Endothelial cell of umbilical vein (primary cell): ENCODE results near the gene FOXD3. TPM values are rescaled to one million over a fixed set of nuclear protein-coding genes. Genes with fewer than 3 reads are reported as not detected.

Experiments used
- BruUV-seq: library from RNA; stranded (reverse); fragments of 400-500 nt; replicated peaks from 2 replicates; lab custom pipeline; 2021; lab: Mats Ljungman, UMichigan
- CTCF ChIA-PET: fragments of 300-600, 350-600 bp; sonication (Branson Sonifier 250); formaldehyde crosslinking; loops from one replicate; lab custom pipeline; 2021; ENCODE audit warnings: antibody characterized with exemption, inconsistent platforms; lab: Charles Lee
- POLR2A ChIA-PET: fragments of 300-600, 350-600 bp; sonication (Branson Sonifier 250); formaldehyde crosslinking; loops from one replicate; lab custom pipeline; 2021; ENCODE audit warnings: antibody characterized with exemption, inconsistent platforms; lab: Charles Lee
- DNase-seq: peaks from one replicate; pipeline ENCODE4 v3.0.0-alpha.2; 2011; ENCODE audit warnings: low read depth, low spot score
- FAIRE-seq: peaks from 2 replicates; lab custom pipeline; 2011; peaks lifted over from hg19 to GRCh38; lab: Jason Lieb, UNC
- H2AFZ ChIP-seq: 2 replicates; pipeline ENCODE4 v1.6.0; 2012; ENCODE audit warnings: low read depth, low read length, control low read depth, inconsistent platforms
- H3K27ac ChIP-seq: 2 replicates; pipeline ENCODE4 v1.5.1; 2011; ENCODE audit warnings: low read depth, mild to moderate bottlenecking, control low read depth, low read length, moderate library complexity; ENCODE audit not compliant: insufficient read depth
- H3K27me3 ChIP-seq, 2 experiments: 2 replicates each; pipeline versions ENCODE4 v1.6.0 to v1.6.1; 2011; ENCODE audit warnings: low read length in 2 of 2, mixed read lengths in 1 of 2; ENCODE audit not compliant: control insufficient read depth in 2 of 2, insufficient read depth in 2 of 2
- H3K36me3 ChIP-seq, 2 experiments: 2 replicates in 1 of 2; 3 replicates in 1 of 2; pipeline ENCODE4 v1.5.1; 2011; ENCODE audit warnings: low read length in 2 of 2, mild to moderate bottlenecking in 1 of 2, moderate library complexity in 1 of 2; ENCODE audit not compliant: control insufficient read depth in 2 of 2, insufficient read depth in 2 of 2; ENCODE audit errors: extremely low read depth in 1 of 2
- H3K4me1 ChIP-seq: 3 replicates; pipeline ENCODE4 v1.5.1; 2011; ENCODE audit warnings: mild to moderate bottlenecking, low read length; ENCODE audit not compliant: control insufficient read depth, insufficient read depth; ENCODE audit errors: extremely low read depth
- H3K4me2 ChIP-seq: 2 replicates; pipeline ENCODE4 v1.6.1; 2011; ENCODE audit warnings: low read length, control low read depth, mixed read lengths; ENCODE audit not compliant: insufficient read depth
- H3K4me3 ChIP-seq, 3 experiments: fragments of 200-600 bp in 1 of 3; sonication (generic), shearing (Covaris generic) in 1 of 3; replicated peaks in 1 of 3; 2 replicates each; pipeline ENCODE4 v1.5.1; 2011 to 2016; ENCODE audit warnings: control low read depth in 3 of 3, low read length in 3 of 3, mild to moderate bottlenecking in 2 of 3, inconsistent platforms in 1 of 3, low read depth in 1 of 3, moderate library complexity in 1 of 3; ENCODE audit not compliant: insufficient read depth in 1 of 3
- H3K79me2 ChIP-seq: 2 replicates; pipeline ENCODE4 v1.6.0; 2012; ENCODE audit warnings: low read length, inconsistent platforms; ENCODE audit not compliant: control insufficient read depth, insufficient read depth
- H3K9ac ChIP-seq: replicated peaks from 2 replicates; pipeline ENCODE3; 2011; ENCODE audit warnings: low read length, control low read depth; ENCODE audit not compliant: insufficient read depth; ENCODE audit errors: extremely low read depth
- H3K9me1 ChIP-seq: replicated peaks from 3 replicates; pipeline ENCODE4 v1.6.0; 2011; ENCODE audit warnings: mild to moderate bottlenecking, low read length; ENCODE audit not compliant: control insufficient read depth, insufficient read depth; ENCODE audit errors: extremely low read depth
- H3K9me3 ChIP-seq: replicated peaks from 2 replicates; pipeline ENCODE4 v1.5.1; 2012; ENCODE audit warnings: low read length, inconsistent platforms; ENCODE audit not compliant: control insufficient read depth, insufficient read depth
- H4K20me1 ChIP-seq: replicated peaks from 2 replicates; pipeline ENCODE3; 2011; ENCODE audit warnings: mild to moderate bottlenecking, low read length; ENCODE audit not compliant: control insufficient read depth, insufficient read depth; ENCODE audit errors: extremely low read depth
- CTCF ChIP-seq, 2 donors: IDR thresholded peaks; 1 replicate in 1 of 2; 2 replicates in 1 of 2; pipeline ENCODE4 v1.5.1; 2011; ENCODE audit warnings: low read length in 2 of 2, mild to moderate bottlenecking in 2 of 2, moderate library complexity in 2 of 2, control low read depth in 1 of 2, inconsistent platforms in 1 of 2, low read depth in 1 of 2; ENCODE audit not compliant: insufficient read depth in 1 of 2; ENCODE audit errors: extremely low read depth in 1 of 2
- EZH2 ChIP-seq: IDR thresholded peaks from 2 replicates; pipeline ENCODE4 v1.6.1; 2012; ENCODE audit warnings: borderline replicate concordance, low read depth, mild to moderate bottlenecking, moderate library complexity, low read length, inconsistent platforms; ENCODE audit not compliant: severe bottlenecking
- FOS ChIP-seq: IDR thresholded peaks from 2 replicates; pipeline ENCODE4 v1.6.1; 2011; ENCODE audit warnings: mild to moderate bottlenecking, low read length, moderate library complexity, borderline replicate concordance; ENCODE audit not compliant: insufficient read depth
- GATA2 ChIP-seq: IDR thresholded peaks from 2 replicates; pipeline ENCODE4 v1.7.0; 2011; ENCODE audit warnings: low read depth, mild to moderate bottlenecking, moderate library complexity, mixed read lengths, low read length; ENCODE audit not compliant: insufficient read length, insufficient read depth
- JUN ChIP-seq: IDR thresholded peaks from 2 replicates; pipeline ENCODE4 v1.6.1; 2011; ENCODE audit warnings: borderline replicate concordance, low read depth; ENCODE audit not compliant: insufficient read length, insufficient read depth
- MAX ChIP-seq: IDR thresholded peaks from 2 replicates; pipeline ENCODE4 v1.6.1; 2011; ENCODE audit not compliant: insufficient read depth, insufficient read length
- MYC ChIP-seq: IDR thresholded peaks from one replicate; pipeline ENCODE4 v1.6.1; 2011; ENCODE audit warnings: mild to moderate bottlenecking, low read depth, low read length
- POLR2A ChIP-seq: IDR thresholded peaks from 2 replicates; pipeline ENCODE4 v1.6.1; 2012; ENCODE audit warnings: low read depth, mild to moderate bottlenecking, control low read depth, low read length
- POLR2AphosphoS5 ChIP-seq: IDR thresholded peaks from 2 replicates; pipeline ENCODE4 v1.6.1; 2012; ENCODE audit warnings: low read depth, mild to moderate bottlenecking, control low read depth, low read length, moderate library complexity; ENCODE audit not compliant: insufficient read depth
- dilution Hi-C: fragments of 300-500 bp; cut with MboI; formaldehyde crosslinking; loops from one replicate; pipeline ENCODE4 v1.15.0; 2019; ENCODE audit warnings: low sequenced_read_pairs; ENCODE audit not compliant: extremely low pct_ligation_motif_present
- intact Hi-C: fragments of 100-400 bp; cut with micrococcal nuclease; formaldehyde crosslinking; loops from one replicate; pipeline ENCODE4 v1.10.0; 2022
- polyA plus RNA-seq, 4 experiments: library from polyadenylated mRNA; depleted of rRNA in 3 of 4; stranded (reverse) in 3 of 4; unstranded in 1 of 4; fragments of >200 nt; gene quantifications; 2 replicates each; pipeline versions ENCODE4 v1.2.1 to v1.2.3, GENCODE V29; 2011 to 2012; ENCODE audit warnings: missing spikeins in 1 of 4
- total RNA-seq: library from RNA; stranded (reverse); gene quantifications from 2 replicates; pipeline ENCODE4 v1.2.3, GENCODE V29; 2021

Gene FOXD3
- total and polyA plus RNA-seq, 2 donors (not counting 3 experiments of a cell fraction or from before 2014, with no cell fraction given), result not detected

- Histone ChIP-seq H3K79me2 (no peaks in the 10 kb centered on the region), H3K4me3 (no peak overlapping the region), H4K20me1 (no peaks in the 10 kb centered on the region), H3K4me2 (no peak overlapping the region), H3K27me3 (peaks cover 8 to 10% of the 10 kb centered on the region in 2 experiments), H3K36me3 (no peaks in the 10 kb centered on the region), H3K9me3 (no peaks in the 10 kb centered on the region), H3K4me1 (no peaks in the 10 kb centered on the region), H2AFZ (no peak overlapping the region), H3K27ac (no peak overlapping the region), H3K9ac (no peak overlapping the region), H3K9me1 (no peaks in the 10 kb centered on the region)
- intact Hi-C loops (no loop called here), dilution Hi-C loops (no loop called here)
- no peak for DNase-seq
- no peak for FAIRE-seq
- POLR2A ChIA-PET, result no interaction called here
- CTCF ChIA-PET, result no interaction called here
- no TSS peak for BruUV-seq
- TF ChIP-seq GATA2 (no peak), MYC (no peak), POLR2A (no peak), EZH2 (no peak), JUN (no peak), CTCF (IDR thresholded peaks at IDR 0.05; ENCODE audit: extremely low read depth in 1 of 2, insufficient read depth in 1 of 2, low read depth in 1 of 2, low read length in 2 of 2) (no peak), MAX (no peak), FOS (no peak), POLR2AphosphoS5 (no peak)
Observed at GRCh38 chr1:63305043-63305442, 17.3 kb upstream of the FOXD3 start.
